IPS-15b (cell line): Measurements from ENCODE around the gene MIS18A.

Experiments used
- H3K27me3 ChIP-seq: one replicate; pipeline ENCODE4 v1.6.1; 2013; ENCODE audit warnings: low read length; ENCODE audit not compliant: control insufficient read depth, insufficient read depth
- H3K36me3 ChIP-seq: one replicate; pipeline ENCODE4 v1.6.1; 2013; ENCODE audit warnings: low read length; ENCODE audit not compliant: control insufficient read depth, insufficient read depth
- H3K4me1 ChIP-seq: one replicate; pipeline ENCODE4 v1.6.1; 2013; ENCODE audit warnings: mild to moderate bottlenecking, low read length; ENCODE audit not compliant: control insufficient read depth, insufficient read depth
- H3K4me3 ChIP-seq: one replicate; pipeline ENCODE4 v1.5.1; 2013; ENCODE audit warnings: low read depth, low read length
- H3K9ac ChIP-seq: one replicate; pipeline ENCODE4 v1.6.1; 2013; ENCODE audit warnings: low read depth, mild to moderate bottlenecking, low read length
- H3K9me3 ChIP-seq: one replicate; pipeline ENCODE4 v1.6.1; 2013; ENCODE audit warnings: mild to moderate bottlenecking, low read length; ENCODE audit not compliant: control insufficient read depth, insufficient read depth

MIS18A gene, protein sequence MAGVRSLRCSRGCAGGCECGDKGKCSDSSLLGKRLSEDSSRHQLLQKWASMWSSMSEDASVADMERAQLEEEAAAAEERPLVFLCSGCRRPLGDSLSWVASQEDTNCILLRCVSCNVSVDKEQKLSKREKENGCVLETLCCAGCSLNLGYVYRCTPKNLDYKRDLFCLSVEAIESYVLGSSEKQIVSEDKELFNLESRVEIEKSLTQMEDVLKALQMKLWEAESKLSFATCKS

DNA sequence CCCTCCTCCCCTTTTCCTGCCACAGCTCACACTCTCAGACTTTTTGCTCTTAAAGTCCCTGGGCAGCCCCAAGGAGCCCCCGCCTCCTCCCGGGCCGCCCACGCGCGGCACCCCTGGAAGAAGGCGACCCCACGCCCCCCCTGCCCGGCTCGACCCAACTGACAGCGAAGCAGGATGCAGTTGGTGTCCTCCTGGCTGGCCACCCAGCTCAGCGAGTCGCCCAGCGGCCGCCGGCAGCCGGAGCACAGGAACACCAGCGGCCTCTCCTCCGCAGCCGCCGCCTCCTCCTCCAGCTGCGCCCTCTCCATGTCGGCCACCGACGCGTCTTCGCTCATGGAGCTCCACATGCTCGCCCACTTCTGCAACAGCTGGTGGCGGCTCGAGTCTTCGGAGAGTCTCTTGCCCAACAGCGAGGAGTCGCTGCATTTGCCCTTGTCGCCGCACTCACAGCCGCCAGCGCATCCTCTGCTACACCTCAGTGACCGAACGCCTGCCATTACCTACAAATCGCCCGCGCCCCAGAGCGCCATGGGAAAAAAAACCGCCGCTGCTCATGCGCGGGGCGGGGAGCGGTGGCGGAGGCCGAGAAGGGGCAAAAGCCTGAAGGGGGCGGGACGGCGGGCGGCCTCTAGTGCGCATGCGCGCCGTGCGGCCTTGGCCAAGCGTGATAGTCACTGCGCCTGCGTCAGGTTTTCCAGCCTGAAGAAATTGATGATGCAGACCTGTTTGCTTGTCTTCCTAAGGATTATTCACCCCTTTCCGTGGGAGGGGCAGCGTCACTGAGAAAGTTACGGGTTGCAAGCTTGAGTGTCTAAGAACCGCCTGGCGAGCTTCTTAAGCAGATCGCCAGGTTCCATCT is at the start of gene MIS18A:
TSS of gene MIS18A (minus strand) at position 532 of the 859 bp plus-strand sequence. CDS start at position 497, 35 bp downstream.
- Histone ChIP-seq H3K9me3 (no peaks in the 10 kb centered on the region), H3K9ac (peak within 1 kb of the TSS; percentile 76), H3K36me3 (peaks cover 2% of the 10 kb centered on the region), H3K4me1 (peaks cover 5% of the 10 kb centered on the region), H3K4me3 (peak within 1 kb of the TSS; percentile 91), H3K27me3 (no peaks in the 10 kb centered on the region)

DNA sequence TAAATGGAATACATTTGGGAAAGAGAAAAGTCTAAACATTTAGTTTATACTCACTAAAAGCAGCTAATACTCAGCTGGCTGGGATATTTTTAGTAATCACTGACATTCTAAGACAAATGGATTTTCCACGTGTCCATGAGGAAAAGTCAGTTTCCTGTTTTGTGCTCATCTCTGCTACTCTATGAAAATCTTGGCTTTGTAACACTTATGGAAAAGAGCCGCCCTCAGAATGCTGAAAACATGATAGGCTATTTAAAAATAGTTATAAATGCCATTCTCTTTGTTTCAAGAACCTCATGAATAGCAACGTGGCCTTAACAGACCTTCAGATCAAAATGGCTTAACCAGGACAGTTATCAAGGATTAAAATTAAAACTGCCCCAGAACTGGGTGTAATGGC is 49.7 kb upstream of the MIS18A start:
- Histone ChIP-seq H3K4me3 (no peak overlapping the region), H3K9ac (no peak overlapping the region), H3K36me3 (peaks cover 37% of the 10 kb centered on the region), H3K4me1 (no peaks in the 10 kb centered on the region), H3K9me3 (no peaks in the 10 kb centered on the region), H3K27me3 (no peaks in the 10 kb centered on the region)

GRCh38 chr21:32325706-32326105 is 46.9 kb upstream of the MIS18A start:
- Histone ChIP-seq H3K9me3 (no peaks in the 10 kb centered on the region), H3K4me3 (no peak overlapping the region), H3K9ac (no peak overlapping the region), H3K36me3 (peaks cover 50% of the 10 kb centered on the region), H3K4me1 (no peaks in the 10 kb centered on the region), H3K27me3 (no peaks in the 10 kb centered on the region)

DNA sequence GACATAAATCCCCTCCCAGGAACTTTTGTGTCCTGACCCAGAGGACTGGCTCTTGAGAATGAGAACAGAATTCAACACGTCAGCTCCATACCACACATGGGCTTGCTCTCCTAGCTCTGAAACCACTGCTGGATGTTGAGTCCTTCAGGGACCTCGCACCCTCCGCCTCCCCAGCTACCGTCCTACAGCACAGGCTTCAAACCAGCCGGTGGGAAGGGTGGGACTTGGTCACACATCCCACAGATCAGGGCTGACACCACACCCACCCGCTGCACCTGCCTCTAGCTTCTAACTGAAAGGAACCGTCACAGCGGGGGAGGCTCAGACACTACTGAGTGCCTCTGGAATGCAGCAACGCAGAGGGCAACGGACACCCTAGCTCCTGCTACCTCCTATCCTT is 43.8 kb upstream of the MIS18A start:
- peaks cover 70% of the 10 kb centered on the region for H3K36me3 ChIP-seq
- no peaks in the 10 kb centered on the region for H3K9me3 ChIP-seq
- H3K27me3 ChIP-seq = no peaks in the 10 kb centered on the region
- no peaks in the 10 kb centered on the region for H3K4me1 ChIP-seq
- H3K4me3 ChIP-seq = no peak overlapping the region
- H3K9ac ChIP-seq = no peak overlapping the region

DNA sequence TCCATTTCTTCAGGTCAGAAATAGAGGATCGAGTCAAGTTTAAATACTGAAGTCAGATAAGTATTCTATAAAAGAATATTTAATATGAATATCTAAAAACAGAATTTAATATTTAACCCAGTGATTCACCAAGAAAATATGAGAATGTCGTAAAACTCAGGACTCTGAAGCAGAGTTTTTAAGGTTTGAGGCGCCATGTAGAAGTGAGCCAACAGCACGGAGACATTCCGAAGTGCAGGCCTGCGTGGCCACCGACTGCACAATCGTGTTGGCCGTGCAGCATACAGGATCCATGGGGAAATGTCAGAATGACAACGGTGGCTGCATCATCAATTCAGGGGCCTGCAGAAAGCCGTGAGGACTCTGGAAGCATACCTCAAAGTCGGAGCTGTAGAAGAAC is 43.3 kb upstream of the MIS18A start:
- H3K9me3 ChIP-seq = no peaks in the 10 kb centered on the region
- peaks cover 76% of the 10 kb centered on the region for H3K36me3 ChIP-seq
- no peaks in the 10 kb centered on the region for H3K4me1 ChIP-seq
- no peak overlapping the region for H3K4me3 ChIP-seq
- H3K9ac ChIP-seq = no peak overlapping the region
- H3K27me3 ChIP-seq = no peaks in the 10 kb centered on the region

GRCh38 chr21:32321480-32321879 is 42.6 kb upstream of the MIS18A start:
- Histone ChIP-seq H3K4me1 (no peaks in the 10 kb centered on the region), H3K9me3 (no peaks in the 10 kb centered on the region), H3K27me3 (no peaks in the 10 kb centered on the region), H3K9ac (no peak overlapping the region), H3K36me3 (peaks cover 82% of the 10 kb centered on the region), H3K4me3 (no peak overlapping the region)

- Histone ChIP-seq H3K27me3 (no peaks in the 10 kb centered on the region), H3K4me3 (no peak overlapping the region), H3K36me3 (peaks cover 85% of the 10 kb centered on the region), H3K9ac (no peak overlapping the region), H3K9me3 (no peaks in the 10 kb centered on the region), H3K4me1 (no peaks in the 10 kb centered on the region)
Measured at GRCh38 chr21:32320726-32321125, 41.9 kb upstream of the MIS18A start.

GRCh38 chr21:32320059-32320458 is 41.2 kb upstream of the MIS18A start:
- Histone ChIP-seq H3K27me3 (no peaks in the 10 kb centered on the region), H3K36me3 (peaks cover 84% of the 10 kb centered on the region), H3K9me3 (no peaks in the 10 kb centered on the region), H3K4me1 (no peaks in the 10 kb centered on the region), H3K9ac (no peak overlapping the region), H3K4me3 (no peak overlapping the region)

DNA sequence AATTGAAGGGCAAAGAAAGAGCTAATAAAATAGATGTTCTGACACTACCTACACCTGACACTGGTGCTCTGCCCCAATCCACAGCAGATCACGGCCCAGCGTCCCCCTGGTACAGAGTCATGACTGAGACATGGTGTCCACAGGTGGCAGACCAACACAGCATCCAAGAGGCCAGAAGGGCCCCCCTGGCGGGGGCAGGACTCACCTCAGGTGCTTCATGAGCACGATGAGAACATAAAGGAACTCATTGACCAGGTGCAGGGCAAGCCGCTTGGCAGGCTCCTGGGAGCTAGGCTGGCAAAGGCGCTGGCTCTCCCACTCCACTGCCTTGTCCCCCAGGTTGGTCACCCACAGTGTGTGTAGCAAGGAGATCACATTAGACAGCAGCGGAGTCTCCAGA is 40.2 kb upstream of the MIS18A start:
- Histone ChIP-seq H3K9ac (no peak overlapping the region), H3K36me3 (peaks cover 82% of the 10 kb centered on the region), H3K27me3 (no peaks in the 10 kb centered on the region), H3K9me3 (no peaks in the 10 kb centered on the region), H3K4me1 (no peaks in the 10 kb centered on the region), H3K4me3 (no peak overlapping the region)

DNA sequence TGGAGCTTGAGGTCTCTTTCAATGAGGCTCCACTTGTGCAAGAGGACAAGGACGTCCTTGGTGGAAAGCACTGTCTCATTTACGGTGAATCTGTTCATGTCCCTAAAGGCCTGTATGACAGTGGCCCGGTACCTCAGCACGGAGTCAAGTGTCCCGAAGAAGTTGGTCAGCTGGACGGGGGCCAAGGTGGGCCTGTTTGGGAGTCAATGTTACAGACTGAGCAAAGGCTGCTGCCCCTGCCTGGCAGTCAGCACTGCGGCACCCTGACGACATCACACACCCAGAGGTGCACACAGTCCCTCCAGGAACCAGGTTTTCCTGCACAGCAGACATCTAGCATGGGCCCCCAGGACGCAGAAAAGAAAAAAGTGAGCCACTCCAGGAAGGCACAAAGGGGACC is 38.9 kb upstream of the MIS18A start:
- H3K36me3 ChIP-seq = peaks cover 70% of the 10 kb centered on the region
- H3K9me3 ChIP-seq = no peaks in the 10 kb centered on the region
- H3K4me1 ChIP-seq = no peaks in the 10 kb centered on the region
- H3K27me3 ChIP-seq = no peaks in the 10 kb centered on the region
- no peak overlapping the region for H3K9ac ChIP-seq
- no peak overlapping the region for H3K4me3 ChIP-seq

GRCh38 chr21:32316361-32317215 is 37.7 kb upstream of the MIS18A start:
- Histone ChIP-seq H3K9me3 (no peaks in the 10 kb centered on the region), H3K36me3 (peaks cover 59% of the 10 kb centered on the region), H3K9ac (no peak overlapping the region), H3K4me1 (no peaks in the 10 kb centered on the region), H3K4me3 (no peak overlapping the region), H3K27me3 (no peaks in the 10 kb centered on the region)
